GM23338 (cell line): ENCODE data around the gene RBM22. TPM values are rescaled to one million over a fixed set of nuclear protein-coding genes. Genes with fewer than 3 reads are reported as not detected.

ENCODE experiments used
- ATAC-seq: fragments of 200-7000 bp; cut with Tn5 transposase; 3 replicates; pipeline ENCODE4 v1.9.1; 2020
- DNase-seq: peaks from one replicate; pipeline ENCODE4 v3.0.0-alpha.2; 2015; ENCODE audit warnings: low spot score
- H2AFZ ChIP-seq: fragments of 200-600 bp; sonication (generic); 2 replicates; pipeline ENCODE4 v1.8.0; 2016; ENCODE audit warnings: antibody characterized with exemption, mild to moderate bottlenecking, moderate library complexity
- H3F3A ChIP-seq: fragments of 200-600 bp; sonication (generic); replicated peaks from 2 replicates; pipeline ENCODE4 v1.8.0; 2017; ENCODE audit warnings: antibody characterized with exemption, mixed run types, low read depth
- H3K27ac ChIP-seq: fragments of 200-600 bp; sonication (generic); 2 replicates; pipeline ENCODE4 v1.6.1; 2016; ENCODE audit warnings: low read depth
- H3K27me3 ChIP-seq: fragments of 200-600 bp; sonication (generic); 2 replicates; pipeline ENCODE4 v1.8.0; 2016; ENCODE audit warnings: mild to moderate bottlenecking, mixed run types, moderate library complexity; ENCODE audit not compliant: insufficient read depth
- H3K36me3 ChIP-seq: fragments of 200-600 bp; sonication (generic); 2 replicates; pipeline ENCODE4 v1.8.0; 2016; ENCODE audit warnings: mild to moderate bottlenecking; ENCODE audit not compliant: insufficient read depth
- H3K4me1 ChIP-seq: fragments of 200-600 bp; sonication (generic); 2 replicates; pipeline ENCODE4 v1.8.0; 2016; ENCODE audit warnings: mild to moderate bottlenecking, moderate library complexity; ENCODE audit not compliant: insufficient read depth
- H3K4me2 ChIP-seq: fragments of 200-600 bp; sonication (generic); 2 replicates; pipeline ENCODE4 v1.7.1; 2017; ENCODE audit warnings: mixed run types
- H3K4me3 ChIP-seq: fragments of 200-600 bp; sonication (generic); 2 replicates; pipeline ENCODE4 v1.6.1; 2016; ENCODE audit warnings: mixed run types
- H3K79me2 ChIP-seq: fragments of 200-600 bp; sonication (generic); replicated peaks from 2 replicates; pipeline ENCODE4 v1.8.0; 2017; ENCODE audit warnings: mild to moderate bottlenecking; ENCODE audit not compliant: insufficient read depth
- H3K9me2 ChIP-seq: fragments of 200-600 bp; sonication (generic); 2 replicates; pipeline ENCODE4 v1.8.0; 2017; ENCODE audit not compliant: insufficient read depth
- H4K20me1 ChIP-seq: fragments of 200-600 bp; sonication (generic); replicated peaks from 2 replicates; pipeline ENCODE4 v1.8.0; 2017; ENCODE audit warnings: mild to moderate bottlenecking; ENCODE audit not compliant: insufficient read depth
- H3K27ac Mint-ChIP-seq: 2 replicates; pipeline ENCODE4 v1.8.0; 2020; ENCODE audit warnings: inconsistent platforms, mild to moderate bottlenecking, moderate library complexity, mixed read lengths
- H3K27me3 Mint-ChIP-seq: 3 replicates; pipeline ENCODE4 v1.8.0; 2022; ENCODE audit warnings: low read depth, mild to moderate bottlenecking, moderate library complexity, mixed read lengths, inconsistent platforms; ENCODE audit not compliant: insufficient read depth, poor library complexity
- H3K36me3 Mint-ChIP-seq: 3 replicates; pipeline ENCODE4 v1.8.0; 2021; ENCODE audit warnings: low read depth, mild to moderate bottlenecking, inconsistent platforms, moderate library complexity, mixed read lengths
- H3K4me1 Mint-ChIP-seq: 3 replicates; pipeline ENCODE4 v1.8.0; 2020; ENCODE audit warnings: mild to moderate bottlenecking, inconsistent platforms, mixed read lengths
- H3K4me3 Mint-ChIP-seq: 3 replicates; pipeline ENCODE4 v1.8.0; 2021; ENCODE audit warnings: moderate library complexity, mild to moderate bottlenecking, inconsistent platforms, mixed read lengths
- H3K9me3 Mint-ChIP-seq: 3 replicates; pipeline ENCODE4 v1.8.0; 2020; ENCODE audit warnings: moderate library complexity, mild to moderate bottlenecking, inconsistent platforms, mixed read lengths
- CREB1 ChIP-seq: fragments of 250-450 bp; sonication (Bioruptor Pico); IDR thresholded peaks from 2 replicates; pipeline ENCODE4 v1.5.0; 2020; ENCODE audit warnings: low read depth, mild to moderate bottlenecking, moderate library complexity
- ETS1 ChIP-seq: IDR thresholded peaks from 2 replicates; pipeline ENCODE4 v1.6.1; 2016; ENCODE audit warnings: antibody characterized with exemption
- EZH2phosphoT487 ChIP-seq: fragments of 200-600 bp; sonication (generic); IDR thresholded peaks from one replicate; pipeline ENCODE4 v1.8.1; 2018; ENCODE audit warnings: antibody characterized with exemption; ENCODE audit not compliant: unreplicated experiment
- POLR2AphosphoS5 ChIP-seq: IDR thresholded peaks from 2 replicates; pipeline ENCODE4 v1.6.1; 2016; ENCODE audit warnings: antibody characterized with exemption, low read depth
- REST ChIP-seq: IDR thresholded peaks from one replicate; pipeline ENCODE4 v1.6.1; 2018; ENCODE audit warnings: antibody characterized with exemption; ENCODE audit not compliant: unreplicated experiment
- STAT1 ChIP-seq: IDR thresholded peaks from one replicate; pipeline ENCODE4 v1.6.1; 2016; ENCODE audit warnings: antibody characterized with exemption; ENCODE audit not compliant: unreplicated experiment
- ZNF114 ChIP-seq: fragments of 250-450 bp; sonication (Bioruptor Pico); IDR thresholded peaks from 2 replicates; pipeline ENCODE4 v1.5.0; 2020; ENCODE audit warnings: mild to moderate bottlenecking, moderate library complexity
- polyA plus RNA-seq: library from polyadenylated mRNA; unstranded; fragments of >200 nt; fragmentation: Nextera tagmentation; extraction: Ambion mirVana; gene quantifications from 2 replicates; pipeline ENCODE4 v1.2.1, GENCODE V29; 2016
- total RNA-seq: library from RNA; depleted of rRNA; stranded (reverse); fragments of >200 nt; shearing (Covaris generic); gene quantifications from 2 replicates; pipeline ENCODE4 v1.2.3, GENCODE V29; 2014
- TF ChIP-seq, protein P1 (sequence below): fragments of 250-450 bp; sonication (Bioruptor Pico); IDR thresholded peaks from 2 replicates; pipeline ENCODE4 v1.5.0; 2020; ENCODE audit warnings: mild to moderate bottlenecking, moderate library complexity

RBM22 gene
- total and polyA plus RNA-seq, 2 experiments from 2014 or later = 23.4 to 32.3 TPM

DNA sequence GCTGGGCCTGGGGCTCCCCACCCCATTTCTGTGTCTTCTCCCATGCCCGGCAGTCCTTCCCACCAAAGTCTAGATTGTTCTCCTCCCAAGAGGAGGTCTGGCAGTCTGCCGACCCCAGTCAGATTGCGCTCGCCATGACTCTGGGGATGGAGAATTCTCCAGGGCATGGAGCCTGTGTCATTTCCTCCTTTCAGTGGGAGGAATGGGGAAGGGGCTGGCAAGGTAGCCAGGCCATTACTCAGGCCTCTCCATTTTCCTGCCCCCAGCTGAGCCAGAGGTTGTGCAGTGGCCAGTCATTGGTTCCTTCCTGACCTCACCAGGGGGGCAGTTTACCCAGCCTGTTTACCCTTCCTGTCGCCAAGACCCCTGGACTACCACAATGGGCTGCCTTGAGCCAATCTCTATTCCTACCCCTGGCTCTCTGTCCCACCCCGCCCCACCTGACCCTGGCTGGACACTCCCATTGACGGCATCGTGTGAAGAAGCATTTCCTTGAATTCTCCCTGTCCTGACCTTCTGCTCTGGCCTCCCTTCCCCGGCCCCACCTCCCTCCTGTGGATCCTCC, 59.8 kb downstream of the RBM22 start:
- H3K4me2 ChIP-seq = no peak overlapping the region
- H3K27me3 Mint-ChIP-seq = peaks cover 8% of the 10 kb centered on the region
- no peaks in the 10 kb centered on the region for H3K36me3 Mint-ChIP-seq
- peaks cover 7% of the 10 kb centered on the region; the same call in 1 of the 2 replicates for H3K4me1 ChIP-seq
- H3K27ac Mint-ChIP-seq = no peak overlapping the region
- no peak overlapping the region for H3K27ac ChIP-seq
- no peaks in the 10 kb centered on the region for H3K27me3 ChIP-seq
- H3K4me1 Mint-ChIP-seq = peaks cover 41% of the 10 kb centered on the region
- H3F3A ChIP-seq = no peaks in the 10 kb centered on the region
- no peak overlapping the region for H3K4me3 Mint-ChIP-seq
- H2AFZ ChIP-seq = no peak overlapping the region
- no peaks in the 10 kb centered on the region for H4K20me1 ChIP-seq
- no peak overlapping the region for H3K4me3 ChIP-seq
- H3K9me3 Mint-ChIP-seq = no peaks in the 10 kb centered on the region
- DNase-seq = no peak
- H3K36me3 ChIP-seq = no peaks in the 10 kb centered on the region
- ATAC-seq = no peak
- H3K9me2 ChIP-seq = no peaks in the 10 kb centered on the region
- no peak for TF ChIP-seq ZNF114 (CRISPR knock-in tag)
- no peak for TF ChIP-seq ETS1
- TF ChIP-seq, protein P1, sequence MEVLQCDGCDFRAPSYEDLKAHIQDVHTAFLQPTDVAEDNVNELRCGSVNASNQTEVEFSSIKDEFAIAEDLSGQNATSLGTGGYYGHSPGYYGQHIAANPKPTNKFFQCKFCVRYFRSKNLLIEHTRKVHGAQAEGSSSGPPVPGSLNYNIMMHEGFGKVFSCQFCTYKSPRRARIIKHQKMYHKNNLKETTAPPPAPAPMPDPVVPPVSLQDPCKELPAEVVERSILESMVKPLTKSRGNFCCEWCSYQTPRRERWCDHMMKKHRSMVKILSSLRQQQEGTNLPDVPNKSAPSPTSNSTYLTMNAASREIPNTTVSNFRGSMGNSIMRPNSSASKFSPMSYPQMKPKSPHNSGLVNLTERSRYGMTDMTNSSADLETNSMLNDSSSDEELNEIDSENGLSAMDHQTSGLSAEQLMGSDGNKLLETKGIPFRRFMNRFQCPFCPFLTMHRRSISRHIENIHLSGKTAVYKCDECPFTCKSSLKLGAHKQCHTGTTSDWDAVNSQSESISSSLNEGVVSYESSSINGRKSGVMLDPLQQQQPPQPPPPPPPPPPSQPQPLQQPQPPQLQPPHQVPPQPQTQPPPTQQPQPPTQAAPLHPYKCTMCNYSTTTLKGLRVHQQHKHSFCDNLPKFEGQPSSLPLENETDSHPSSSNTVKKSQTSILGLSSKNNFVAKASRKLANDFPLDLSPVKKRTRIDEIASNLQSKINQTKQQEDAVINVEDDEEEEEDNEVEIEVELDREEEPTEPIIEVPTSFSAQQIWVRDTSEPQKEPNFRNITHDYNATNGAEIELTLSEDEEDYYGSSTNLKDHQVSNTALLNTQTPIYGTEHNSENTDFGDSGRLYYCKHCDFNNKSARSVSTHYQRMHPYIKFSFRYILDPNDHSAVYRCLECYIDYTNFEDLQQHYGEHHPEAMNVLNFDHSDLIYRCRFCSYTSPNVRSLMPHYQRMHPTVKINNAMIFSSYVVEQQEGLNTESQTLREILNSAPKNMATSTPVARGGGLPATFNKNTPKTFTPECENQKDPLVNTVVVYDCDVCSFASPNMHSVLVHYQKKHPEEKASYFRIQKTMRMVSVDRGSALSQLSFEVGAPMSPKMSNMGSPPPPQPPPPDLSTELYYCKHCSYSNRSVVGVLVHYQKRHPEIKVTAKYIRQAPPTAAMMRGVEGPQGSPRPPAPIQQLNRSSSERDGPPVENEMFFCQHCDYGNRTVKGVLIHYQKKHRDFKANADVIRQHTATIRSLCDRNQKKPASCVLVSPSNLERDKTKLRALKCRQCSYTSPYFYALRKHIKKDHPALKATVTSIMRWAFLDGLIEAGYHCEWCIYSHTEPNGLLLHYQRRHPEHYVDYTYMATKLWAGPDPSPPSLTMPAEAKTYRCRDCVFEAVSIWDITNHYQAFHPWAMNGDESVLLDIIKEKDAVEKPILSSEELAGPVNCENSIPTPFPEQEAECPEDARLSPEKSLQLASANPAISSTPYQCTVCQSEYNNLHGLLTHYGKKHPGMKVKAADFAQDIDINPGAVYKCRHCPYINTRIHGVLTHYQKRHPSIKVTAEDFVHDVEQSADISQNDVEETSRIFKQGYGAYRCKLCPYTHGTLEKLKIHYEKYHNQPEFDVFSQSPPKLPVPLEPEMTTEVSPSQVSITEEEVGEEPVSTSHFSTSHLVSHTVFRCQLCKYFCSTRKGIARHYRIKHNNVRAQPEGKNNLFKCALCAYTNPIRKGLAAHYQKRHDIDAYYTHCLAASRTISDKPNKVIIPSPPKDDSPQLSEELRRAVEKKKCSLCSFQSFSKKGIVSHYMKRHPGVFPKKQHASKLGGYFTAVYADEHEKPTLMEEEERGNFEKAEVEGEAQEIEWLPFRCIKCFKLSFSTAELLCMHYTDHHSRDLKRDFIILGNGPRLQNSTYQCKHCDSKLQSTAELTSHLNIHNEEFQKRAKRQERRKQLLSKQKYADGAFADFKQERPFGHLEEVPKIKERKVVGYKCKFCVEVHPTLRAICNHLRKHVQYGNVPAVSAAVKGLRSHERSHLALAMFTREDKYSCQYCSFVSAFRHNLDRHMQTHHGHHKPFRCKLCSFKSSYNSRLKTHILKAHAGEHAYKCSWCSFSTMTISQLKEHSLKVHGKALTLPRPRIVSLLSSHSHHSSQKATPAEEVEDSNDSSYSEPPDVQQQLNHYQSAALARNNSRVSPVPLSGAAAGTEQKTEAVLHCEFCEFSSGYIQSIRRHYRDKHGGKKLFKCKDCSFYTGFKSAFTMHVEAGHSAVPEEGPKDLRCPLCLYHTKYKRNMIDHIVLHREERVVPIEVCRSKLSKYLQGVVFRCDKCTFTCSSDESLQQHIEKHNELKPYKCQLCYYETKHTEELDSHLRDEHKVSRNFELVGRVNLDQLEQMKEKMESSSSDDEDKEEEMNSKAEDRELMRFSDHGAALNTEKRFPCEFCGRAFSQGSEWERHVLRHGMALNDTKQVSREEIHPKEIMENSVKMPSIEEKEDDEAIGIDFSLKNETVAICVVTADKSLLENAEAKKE (CRISPR knock-in tag) = no peak
- TF ChIP-seq EZH2phosphoT487 = no peak
- no peak for TF ChIP-seq CREB1 (CRISPR knock-in tag)
- TF ChIP-seq REST = no peak
- no peak for TF ChIP-seq POLR2AphosphoS5
- TF ChIP-seq STAT1 = no peak
- H3K79me2 ChIP-seq = no peaks in the 10 kb centered on the region
